Thyroid gland (tissue), 4 donors: ENCODE results near the gene ABR.

Source experiments
- POLR2A ChIP-seq, 2 donors: fragments of 450-650 bp; IDR thresholded peaks; one replicate each; pipeline ENCODE4 v1.6.1; 2017; ENCODE audit warnings: antibody characterized with exemption in 2 of 2, mild to moderate bottlenecking in 2 of 2, moderate library complexity in 1 of 2
- TF ChIP-seq, protein P1 (sequence below), 6 experiments: fragments of 200-600 bp in 3 of 6; fragments of 450-650 bp in 3 of 6; sonication (generic) in 3 of 6; IDR thresholded peaks; one replicate each; pipeline ENCODE4 v1.5.1; 2016 to 2019; ENCODE audit warnings: antibody characterized with exemption in 6 of 6, mild to moderate bottlenecking in 2 of 6, inconsistent platforms in 1 of 6, moderate library complexity in 1 of 6

DNA sequence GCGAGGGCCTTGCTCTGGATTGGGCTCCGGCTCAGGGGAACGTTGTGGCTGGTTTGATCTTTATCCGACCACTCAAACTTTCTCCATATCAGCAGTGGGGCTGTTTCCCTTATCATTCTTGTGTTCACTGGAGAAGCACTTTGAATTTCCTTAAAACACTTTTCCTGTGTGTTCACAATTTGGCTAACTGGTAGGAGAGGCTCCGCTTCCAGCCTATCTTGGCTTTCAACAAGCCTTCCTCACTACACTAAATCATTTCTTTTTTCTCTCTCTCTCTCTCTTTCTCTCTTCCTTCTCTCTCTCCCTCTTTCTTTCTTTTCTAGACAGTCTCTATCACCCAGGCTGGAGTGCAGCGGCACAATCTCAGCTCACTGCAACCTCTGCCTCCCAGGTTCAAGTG lies 43.0 kb downstream of the ABR start:
- TF ChIP-seq, protein P1, sequence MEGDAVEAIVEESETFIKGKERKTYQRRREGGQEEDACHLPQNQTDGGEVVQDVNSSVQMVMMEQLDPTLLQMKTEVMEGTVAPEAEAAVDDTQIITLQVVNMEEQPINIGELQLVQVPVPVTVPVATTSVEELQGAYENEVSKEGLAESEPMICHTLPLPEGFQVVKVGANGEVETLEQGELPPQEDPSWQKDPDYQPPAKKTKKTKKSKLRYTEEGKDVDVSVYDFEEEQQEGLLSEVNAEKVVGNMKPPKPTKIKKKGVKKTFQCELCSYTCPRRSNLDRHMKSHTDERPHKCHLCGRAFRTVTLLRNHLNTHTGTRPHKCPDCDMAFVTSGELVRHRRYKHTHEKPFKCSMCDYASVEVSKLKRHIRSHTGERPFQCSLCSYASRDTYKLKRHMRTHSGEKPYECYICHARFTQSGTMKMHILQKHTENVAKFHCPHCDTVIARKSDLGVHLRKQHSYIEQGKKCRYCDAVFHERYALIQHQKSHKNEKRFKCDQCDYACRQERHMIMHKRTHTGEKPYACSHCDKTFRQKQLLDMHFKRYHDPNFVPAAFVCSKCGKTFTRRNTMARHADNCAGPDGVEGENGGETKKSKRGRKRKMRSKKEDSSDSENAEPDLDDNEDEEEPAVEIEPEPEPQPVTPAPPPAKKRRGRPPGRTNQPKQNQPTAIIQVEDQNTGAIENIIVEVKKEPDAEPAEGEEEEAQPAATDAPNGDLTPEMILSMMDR (IDR thresholded peaks at IDR 0.05): no peak
- no peak for TF ChIP-seq POLR2A (IDR thresholded peaks at IDR 0.05)
